ENCODE data around the gene VAPA. TPM values are rescaled to one million over a fixed set of nuclear protein-coding genes. Genes with fewer than 3 reads are reported as not detected.

The VAPA gene
- total and polyA plus RNA-seq, 8 donors, result 182 to 220 (median 205) TPM

GRCh38 chr18:9996094-9996493, 82.3 kb downstream of the VAPA start:
- Histone ChIP-seq H3K27me3 (no peaks in the 10 kb centered on the region), H3K27ac (no peak overlapping the region), H3K36me3 (no peaks in the 10 kb centered on the region), H3K4me1 (peaks cover 0 to 4% of the 10 kb centered on the region in 2 donors), H3K9me3 (peaks cover 0 to 24% of the 10 kb centered on the region in 2 donors), H3K4me3 (no peak overlapping the region)
- DNase-seq, result no peak
- intact Hi-C loops (cut with DNase I), result no loop called here
- no peak for ATAC-seq
- no peak for TF ChIP-seq CTCF (IDR thresholded peaks at IDR 0.05)

GRCh38 chr18:9997711-9998110, 83.9 kb downstream of the VAPA start:
- H3K27ac ChIP-seq, result no peak overlapping the region
- TF ChIP-seq CTCF (IDR thresholded peaks at IDR 0.05), result no peak
- H3K27me3 ChIP-seq, result no peaks in the 10 kb centered on the region
- H3K36me3 ChIP-seq, result no peaks in the 10 kb centered on the region
- DNase-seq, result no peak
- intact Hi-C loops (cut with DNase I), result no loop called here
- ATAC-seq, result no peak
- H3K4me1 ChIP-seq, result peaks cover 0 to 3% of the 10 kb centered on the region in 2 donors
- peaks cover 0 to 24% of the 10 kb centered on the region in 2 donors for H3K9me3 ChIP-seq
- no peak overlapping the region for H3K4me3 ChIP-seq

- Histone ChIP-seq H3K27ac (no peak overlapping the region), H3K36me3 (no peaks in the 10 kb centered on the region), H3K4me3 (no peak overlapping the region), H3K27me3 (no peaks in the 10 kb centered on the region), H3K9me3 (peaks cover 0 to 24% of the 10 kb centered on the region in 2 donors), H3K4me1 (peaks cover 0 to 3% of the 10 kb centered on the region in 2 donors)
- intact Hi-C loops (cut with DNase I), result no loop called here
- no peak for DNase-seq
- no peak for ATAC-seq
- TF ChIP-seq CTCF (IDR thresholded peaks at IDR 0.05), result no peak
Observed at GRCh38 chr18:9998330-9998729, 84.5 kb downstream of the VAPA start.

- intact Hi-C loops (cut with DNase I), result no loop called here
- peaks cover 0 to 24% of the 10 kb centered on the region in 2 donors for H3K9me3 ChIP-seq
- H3K27me3 ChIP-seq, result no peaks in the 10 kb centered on the region
- no peak overlapping the region for H3K27ac ChIP-seq
- DNase-seq (no peak), ATAC-seq (no peak)
- no peaks in the 10 kb centered on the region for H3K36me3 ChIP-seq
- TF ChIP-seq CTCF (IDR thresholded peaks at IDR 0.05), result no peak
- peaks cover 0 to 24% of the 10 kb centered on the region in 2 donors for H3K4me1 ChIP-seq
- no peak overlapping the region for H3K4me3 ChIP-seq
Observed at GRCh38 chr18:10002280-10002679, 88.5 kb downstream of the VAPA start.

- H3K4me3 ChIP-seq, result no peak overlapping the region
- DNase-seq (no peak), ATAC-seq (no peak)
- no peak overlapping the region for H3K27ac ChIP-seq
- intact Hi-C loops (cut with DNase I), result no loop called here
- H3K9me3 ChIP-seq, result peaks cover 0 to 20% of the 10 kb centered on the region in 2 donors
- H3K36me3 ChIP-seq, result no peaks in the 10 kb centered on the region
- H3K4me1 ChIP-seq, result peaks cover 0 to 25% of the 10 kb centered on the region in 2 donors
- H3K27me3 ChIP-seq, result no peaks in the 10 kb centered on the region
- no peak for TF ChIP-seq CTCF (IDR thresholded peaks at IDR 0.05)
Observed at GRCh38 chr18:10003281-10003680, 89.5 kb downstream of the VAPA start.
